CD4-positive, alpha-beta T cell treated with Interleukin-21 for 1 hour (primary cell): ENCODE results near the gene AGAP1.
"Not testable (repeated sequence)": the region's sequence is repeated elsewhere in the genome, so short reads cannot be mapped to it uniquely, and the experiment has no call there.

ENCODE experiments used
- DNase-seq: peaks from one replicate; pipeline ENCODE4 v3.0.0-alpha.2; 2020

The AGAP1 gene

DNA sequence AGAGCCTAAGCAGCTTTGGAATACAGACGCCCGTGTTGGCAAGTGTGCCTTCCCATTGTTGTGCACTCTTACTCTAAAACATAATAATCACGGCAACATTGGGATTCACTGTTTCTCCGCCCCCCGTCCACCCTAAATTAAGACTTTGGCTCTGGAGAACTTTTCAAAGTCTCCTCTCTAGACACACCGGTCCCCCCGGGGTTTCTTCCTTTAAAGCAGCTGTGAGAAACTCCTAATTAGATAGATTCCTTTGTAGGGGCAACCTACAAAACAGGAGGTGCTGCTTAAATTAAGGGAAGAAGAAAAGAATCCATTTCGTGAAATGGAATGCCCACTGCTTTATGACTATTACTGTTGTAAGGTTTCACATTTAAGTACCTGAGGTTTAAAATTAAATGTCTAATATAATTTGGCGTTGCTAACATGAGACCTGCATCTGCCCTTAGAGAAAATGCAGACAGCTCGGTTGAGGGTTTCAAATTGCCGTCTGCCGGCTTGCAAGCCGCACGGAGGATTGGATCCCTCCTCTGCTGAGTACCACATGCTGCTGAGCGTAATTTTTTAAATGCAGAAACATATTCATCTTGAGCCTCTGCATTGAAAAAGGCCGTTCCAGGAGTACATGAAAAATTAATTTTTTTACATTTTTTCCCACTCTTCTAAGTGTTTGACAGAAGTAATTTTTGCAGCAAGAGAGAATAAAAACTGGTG, 441.1 kb downstream of the AGAP1 start:
- no peak for DNase-seq

DNA sequence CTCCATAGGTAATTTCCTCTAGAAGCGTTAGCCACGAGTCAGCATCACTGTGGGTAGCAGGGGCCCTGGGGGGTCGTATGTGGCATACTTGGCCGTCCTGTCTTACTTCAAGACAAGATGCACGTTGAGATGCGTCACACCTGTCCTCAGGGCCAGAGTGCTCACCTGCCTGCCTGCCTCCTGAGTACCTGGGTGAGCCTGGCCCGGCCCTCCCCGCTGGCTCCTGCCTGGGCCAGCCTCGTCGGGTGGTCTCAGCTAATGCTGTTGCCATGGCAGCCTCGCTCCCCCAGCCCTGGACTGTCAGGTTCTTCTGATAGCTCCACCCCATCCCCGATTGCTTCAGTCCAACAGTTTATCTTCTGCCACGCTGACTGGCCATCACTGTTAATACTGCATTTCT, 441.9 kb downstream of the AGAP1 start:
- no peak for DNase-seq

DNA sequence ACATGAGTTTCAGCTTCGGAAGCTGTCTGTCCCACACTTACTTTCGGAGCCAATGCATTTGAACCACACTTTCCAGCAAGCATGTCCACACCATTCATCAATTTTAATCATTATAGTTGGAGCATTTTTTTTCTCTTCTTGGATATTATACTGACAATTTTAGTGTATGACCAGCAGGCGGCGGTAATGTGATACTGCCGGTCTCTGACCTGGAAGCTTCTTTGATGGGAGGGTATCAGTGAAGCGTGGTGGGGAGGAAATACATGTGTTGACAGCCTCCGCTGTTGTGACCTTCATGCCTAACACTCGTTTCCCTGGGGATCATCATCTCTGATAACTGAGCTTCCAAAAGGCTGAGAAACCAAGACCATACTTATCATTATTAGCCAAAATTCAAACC, 442.6 kb downstream of the AGAP1 start:
- no peak for DNase-seq

DNA sequence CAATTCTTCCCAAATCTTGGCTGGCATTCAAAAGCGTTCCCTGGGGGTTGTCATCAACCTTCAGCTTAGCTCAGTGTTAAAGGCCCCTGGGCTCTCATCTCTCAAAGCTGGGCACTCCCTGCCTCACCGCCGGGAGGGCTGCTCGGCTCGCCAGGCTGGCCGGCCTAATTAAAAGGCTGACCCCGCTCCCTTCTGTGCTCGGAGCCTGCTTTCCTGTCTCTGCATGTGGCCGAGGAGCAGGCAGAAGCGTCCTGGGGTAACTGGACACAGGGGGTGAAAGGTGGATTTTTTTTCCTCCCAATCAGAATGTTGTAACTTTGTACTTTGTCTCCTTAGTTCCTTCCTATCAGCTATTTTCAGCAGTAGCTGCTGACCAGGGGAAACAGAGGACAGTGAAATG, 443.2 kb downstream of the AGAP1 start:
- DNase-seq: no peak

DNA sequence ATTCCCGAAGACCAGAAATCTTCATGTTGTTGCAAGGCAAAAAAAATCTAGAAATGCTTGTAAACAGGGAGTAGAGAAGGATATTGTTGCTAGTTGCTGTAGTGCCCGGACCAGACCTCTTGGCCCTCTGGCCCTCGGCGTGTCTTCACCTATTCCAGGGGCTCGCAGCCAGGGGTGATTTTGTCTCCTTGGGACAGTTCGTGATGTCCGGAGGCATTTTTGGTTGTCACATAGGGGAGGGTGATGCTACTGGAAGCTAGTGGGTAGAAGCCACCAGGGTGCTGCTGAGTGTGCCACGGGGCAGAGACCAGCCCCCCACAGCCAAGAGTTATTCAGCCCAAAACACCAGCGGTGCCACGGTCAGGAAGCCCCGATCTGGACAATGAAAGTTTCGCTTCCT, 443.7 kb downstream of the AGAP1 start:
- DNase-seq: no peak

DNA sequence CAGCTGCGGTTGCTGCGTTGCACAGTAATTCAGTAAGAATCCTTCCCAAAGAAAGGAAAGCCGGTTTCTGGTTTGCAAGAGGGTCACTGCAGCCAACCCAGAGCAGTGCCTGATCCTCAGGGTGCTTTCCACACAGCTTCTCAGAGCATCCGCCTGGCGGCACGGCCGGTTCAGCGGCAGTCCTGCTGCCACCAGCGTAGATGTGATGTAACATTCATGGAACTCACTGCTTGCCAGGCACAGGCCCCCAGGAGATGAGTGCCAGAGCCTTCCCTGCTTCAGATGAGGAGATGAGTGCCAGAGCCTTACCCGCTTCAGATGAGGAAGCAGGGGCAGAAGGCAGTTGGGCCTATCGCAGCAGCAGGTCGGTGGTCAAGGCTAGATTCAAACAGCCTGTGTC, 444.1 kb downstream of the AGAP1 start:
- no peak for DNase-seq

DNA sequence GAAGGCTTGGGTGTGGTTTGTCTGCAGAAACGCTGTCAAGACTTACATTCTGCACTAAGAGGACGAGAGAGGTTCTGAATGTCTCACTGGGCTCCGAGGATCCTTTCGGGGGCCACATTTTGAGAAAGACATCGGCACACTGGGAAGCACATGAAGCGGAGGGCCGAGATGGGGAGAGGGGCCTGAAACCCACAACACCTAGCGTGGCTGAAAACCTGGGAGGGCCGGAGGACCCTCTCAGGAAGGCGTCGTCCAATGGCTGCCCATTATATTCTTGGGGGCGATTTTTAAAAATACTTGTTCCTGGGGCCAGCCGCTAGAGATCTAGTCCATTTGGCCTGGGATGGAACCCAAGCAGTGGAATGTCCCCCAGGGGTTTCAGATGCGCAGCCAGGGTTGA, 444.8 kb downstream of the AGAP1 start:
- DNase-seq: no peak

DNA sequence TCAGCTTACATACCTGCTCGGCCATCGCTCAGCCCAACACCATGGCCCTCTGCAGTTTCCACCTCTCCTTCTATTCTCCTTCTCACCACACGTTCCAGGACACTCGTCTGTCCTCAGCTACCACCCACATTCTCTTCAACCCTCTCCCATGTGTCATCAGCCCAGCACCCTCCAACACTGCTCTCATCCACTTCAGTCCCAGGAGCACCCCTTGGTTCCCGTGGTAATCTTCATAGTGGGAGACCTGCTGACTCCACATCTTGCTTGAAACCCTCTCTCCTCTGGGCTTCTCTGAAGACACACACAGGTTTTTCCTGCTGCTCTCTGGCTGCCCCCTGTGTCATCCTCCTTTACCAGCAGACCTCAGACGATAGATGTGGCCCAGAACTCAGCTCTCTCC, 445.6 kb downstream of the AGAP1 start:
- no peak for DNase-seq

DNA sequence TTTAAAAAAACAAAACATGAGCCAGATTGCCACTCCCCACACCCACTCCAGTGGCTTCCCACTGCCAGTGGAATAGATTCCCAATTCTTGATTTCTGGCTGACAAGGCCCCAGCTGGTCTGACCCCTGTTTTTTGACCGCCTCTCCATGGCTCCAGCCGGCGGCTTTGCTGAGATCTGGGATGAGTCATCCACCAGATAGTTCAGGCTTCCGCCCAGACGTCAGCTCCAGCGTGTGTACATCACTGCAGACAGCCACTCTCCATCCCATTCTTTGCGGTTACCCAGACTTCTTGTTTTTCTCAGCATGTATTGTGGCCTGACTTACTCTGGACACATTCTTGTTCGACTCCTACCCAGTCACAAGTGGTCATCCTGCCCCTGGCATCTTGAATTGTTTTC, 446.5 kb downstream of the AGAP1 start:
- DNase-seq: no peak

DNA sequence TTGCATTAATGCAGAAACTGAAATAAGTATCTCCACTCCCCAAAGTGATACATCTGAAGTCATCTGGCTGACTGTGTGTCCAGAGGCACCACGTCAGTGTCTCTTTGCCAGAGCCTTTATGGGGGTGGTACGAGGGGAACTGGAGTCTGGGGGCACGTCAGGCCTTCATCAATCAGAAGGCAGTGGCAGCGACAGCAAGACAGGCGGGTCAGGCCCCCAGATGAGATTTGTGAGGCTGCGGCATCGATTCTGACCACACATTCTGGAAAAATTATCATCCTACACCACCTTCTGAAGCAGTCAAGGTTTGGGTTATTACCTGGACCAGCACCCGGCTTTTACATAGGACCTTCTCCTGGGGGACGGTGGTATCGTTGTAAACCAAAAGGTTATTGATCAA, 450.7 kb downstream of the AGAP1 start:
- no peak for DNase-seq

DNA sequence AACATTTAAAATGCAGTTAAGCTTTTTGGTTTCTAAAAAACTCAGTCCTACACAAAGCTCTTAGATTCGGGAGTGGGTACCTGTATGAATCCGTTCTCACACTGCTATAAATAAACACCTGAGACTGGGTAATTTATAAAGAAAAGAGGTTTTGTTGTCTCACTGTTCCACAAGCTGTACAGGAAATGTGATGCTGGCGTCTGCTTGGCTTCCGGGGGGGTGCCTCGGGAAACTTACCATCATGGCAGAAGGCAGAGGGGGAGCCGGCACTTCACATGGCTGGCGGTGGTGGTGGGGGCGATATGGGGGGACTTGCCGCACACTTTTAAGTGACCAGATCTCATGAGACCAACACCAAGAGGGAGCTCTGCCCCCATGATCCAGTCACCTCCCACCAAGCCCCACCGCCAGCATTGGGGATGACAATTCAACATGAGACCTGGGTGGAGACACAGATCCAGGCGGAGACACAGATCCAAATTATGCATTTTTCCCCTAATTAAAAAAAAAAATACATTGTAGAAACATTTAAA, 451.8 kb downstream of the AGAP1 start:
- DNase-seq: no peak

DNA sequence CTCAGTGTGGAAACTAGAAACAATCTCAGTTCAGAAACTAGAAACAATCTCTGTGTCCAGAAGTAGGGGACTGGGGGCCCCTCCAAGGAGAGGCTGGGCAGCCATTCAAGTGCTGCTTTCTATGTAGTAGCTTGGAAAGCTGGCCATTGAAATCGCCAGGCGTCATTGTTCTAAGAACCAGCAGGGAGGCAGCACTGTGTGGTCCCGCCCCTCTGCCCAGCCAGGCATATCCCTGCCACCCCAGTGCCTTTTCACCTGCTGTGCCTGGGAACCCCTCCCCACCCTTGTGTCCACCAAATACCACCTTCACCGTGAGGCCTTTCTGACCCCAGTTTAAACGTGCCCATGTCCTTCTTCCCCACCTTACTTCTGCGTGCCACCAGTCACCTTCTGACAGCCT, 452.7 kb downstream of the AGAP1 start:
- DNase-seq: no peak

DNA sequence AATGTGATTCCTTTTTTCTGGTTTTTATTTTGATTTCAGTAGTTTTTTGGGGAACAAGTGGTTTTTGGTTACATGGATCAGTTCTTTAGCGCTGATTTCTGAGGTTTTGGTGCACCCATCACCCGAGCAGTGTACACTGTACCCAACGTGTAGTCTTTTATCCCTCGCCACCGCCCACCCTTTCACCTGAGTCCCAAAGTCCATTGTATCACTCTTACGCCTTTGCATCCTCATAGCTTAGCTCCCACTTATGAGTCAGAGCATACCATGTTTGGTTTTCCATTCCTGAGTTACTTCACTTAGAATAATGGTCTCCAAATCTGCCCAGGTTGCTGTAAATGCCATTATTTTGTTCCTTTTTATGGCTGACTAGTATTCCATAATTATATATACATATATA, 453.2 kb downstream of the AGAP1 start:
- DNase-seq: not testable (repeated sequence)

DNA sequence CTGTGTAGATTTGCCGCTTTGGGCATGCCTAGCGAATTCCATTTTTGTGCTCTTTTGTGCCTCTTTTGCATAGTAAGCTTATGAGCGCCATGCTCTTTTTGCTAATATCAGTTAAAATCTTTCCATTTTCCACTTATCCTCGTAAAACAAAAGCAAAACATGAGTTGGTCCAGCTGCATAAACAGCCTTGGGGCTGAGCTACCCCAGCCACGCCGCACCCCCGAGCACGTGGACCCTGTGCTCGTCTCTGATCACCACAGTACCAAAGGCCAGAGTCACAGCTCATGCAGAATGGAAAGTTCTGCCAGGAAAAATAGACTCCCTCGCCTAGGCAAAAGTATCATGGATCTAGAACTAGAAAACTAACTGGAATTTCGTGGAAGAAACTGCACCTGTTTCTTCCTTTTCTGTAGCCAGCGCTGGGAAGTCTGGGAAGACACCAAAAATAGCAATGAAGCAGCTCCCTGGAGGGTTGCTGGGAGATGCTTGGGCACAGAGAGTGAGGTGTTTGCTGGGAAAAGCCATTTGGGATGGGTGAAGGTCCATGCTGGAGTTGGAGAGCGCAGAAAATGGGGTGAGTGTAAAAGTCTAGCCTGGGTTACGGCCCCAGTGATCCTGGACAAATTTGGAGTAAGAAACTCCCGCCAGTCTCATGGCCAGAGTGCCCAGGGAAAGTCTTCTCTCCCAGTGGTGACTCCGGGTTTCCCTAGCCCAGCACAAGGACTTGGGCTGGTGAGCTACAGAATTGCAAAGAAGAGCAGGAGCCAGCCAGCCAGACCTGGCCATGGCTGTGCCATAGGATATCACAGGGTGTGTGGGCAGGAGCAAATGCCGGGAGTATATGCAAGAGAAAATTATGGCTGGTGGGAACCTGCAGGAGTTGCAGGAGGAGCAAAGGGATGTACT, 456.0 kb downstream of the AGAP1 start:
- DNase-seq: no peak

DNA sequence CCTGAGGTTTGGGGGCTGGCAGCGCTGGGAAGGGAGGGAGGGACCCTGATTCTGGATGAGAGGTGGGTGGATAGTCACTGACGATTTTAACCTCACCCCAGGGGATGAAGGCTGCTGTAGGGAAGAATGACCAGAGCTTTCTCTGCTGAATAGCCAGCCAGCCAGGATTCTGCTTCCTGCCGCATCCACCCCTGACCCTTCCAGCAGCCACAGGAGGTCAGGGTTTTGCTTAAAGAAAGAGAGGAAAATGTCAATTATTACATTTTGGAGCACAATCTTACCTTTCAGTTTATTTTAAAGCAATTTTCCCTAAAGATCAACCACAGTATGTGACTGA, 456.6 kb downstream of the AGAP1 start:
- no peak for DNase-seq

DNA sequence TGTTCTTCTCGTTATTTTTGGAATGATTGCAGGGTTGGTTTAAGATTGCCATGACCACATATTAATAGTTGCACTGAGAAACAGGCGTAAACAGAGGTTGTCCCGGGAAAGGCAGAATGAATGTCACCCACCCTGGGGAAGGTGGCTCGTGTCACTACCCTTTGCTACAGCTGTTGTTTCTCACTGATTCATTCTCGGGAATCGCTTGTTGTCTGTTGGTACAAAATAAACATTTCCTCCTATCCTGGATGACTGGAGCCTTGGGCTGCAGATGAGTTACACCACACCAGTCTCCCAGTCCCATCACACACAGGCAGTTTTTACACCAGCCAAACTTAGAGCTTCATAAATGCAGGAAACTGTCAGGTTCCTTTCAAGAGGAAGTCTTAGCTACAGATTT, 457.6 kb downstream of the AGAP1 start:
- DNase-seq: no peak

DNA sequence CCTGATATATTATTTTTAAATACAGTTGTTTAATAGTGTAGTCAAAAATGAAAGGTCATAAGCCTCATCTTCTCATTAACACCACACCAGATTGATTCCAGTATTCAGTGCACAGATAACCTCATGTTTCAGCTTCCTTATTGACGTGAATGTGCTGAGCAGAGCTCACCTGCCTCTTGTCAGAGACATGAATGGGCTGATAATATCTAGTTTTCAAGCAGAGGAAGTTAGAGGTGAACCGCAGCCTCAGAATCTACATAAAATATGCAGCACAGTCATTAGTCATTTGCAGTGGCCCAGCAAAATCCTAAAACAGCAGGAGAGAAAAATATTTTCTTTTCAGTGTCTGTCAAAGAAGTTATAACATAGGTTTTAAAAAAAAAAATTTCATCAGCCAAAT, 458.1 kb downstream of the AGAP1 start:
- peak; percentile 43 for DNase-seq

DNA sequence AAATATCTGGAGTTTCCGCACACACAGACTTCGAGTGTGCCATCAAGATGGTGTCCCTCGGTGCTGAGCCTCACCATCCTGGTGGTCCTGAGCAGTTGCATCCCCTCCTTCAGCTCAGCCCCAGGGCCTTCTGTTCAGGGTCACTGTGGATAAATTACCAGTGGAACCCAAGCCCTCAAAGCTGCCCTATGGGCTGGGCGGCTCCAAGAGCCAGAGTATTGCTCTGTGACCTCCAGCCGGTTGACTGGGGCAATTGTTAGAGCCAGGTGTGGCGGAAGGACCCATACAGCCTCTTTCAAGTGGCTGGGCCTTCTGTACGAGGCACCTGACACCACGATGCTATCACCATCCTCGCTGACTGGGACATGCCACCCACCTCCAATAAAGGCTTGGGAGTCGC, 458.9 kb downstream of the AGAP1 start:
- DNase-seq: no peak

DNA sequence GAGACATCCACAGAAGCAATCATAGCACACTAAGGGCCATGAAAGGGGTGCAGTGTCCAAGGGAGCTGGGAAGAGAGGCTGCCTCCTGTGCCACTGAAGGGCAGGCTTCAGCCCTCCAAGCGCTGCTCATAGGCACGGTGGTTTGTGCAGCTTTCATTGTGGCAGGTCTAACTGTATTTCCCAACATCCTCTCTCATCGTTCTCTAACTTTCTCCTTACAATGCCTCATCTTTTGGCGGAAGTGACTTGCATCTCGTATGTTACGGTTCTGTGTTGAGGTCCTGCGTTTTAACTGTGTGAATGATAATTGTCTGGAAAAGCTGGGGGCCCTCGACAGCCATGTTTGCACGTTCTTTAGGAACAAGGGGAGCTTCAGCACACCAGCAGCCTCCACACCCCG, 460.4 kb downstream of the AGAP1 start:
- no peak for DNase-seq

DNA sequence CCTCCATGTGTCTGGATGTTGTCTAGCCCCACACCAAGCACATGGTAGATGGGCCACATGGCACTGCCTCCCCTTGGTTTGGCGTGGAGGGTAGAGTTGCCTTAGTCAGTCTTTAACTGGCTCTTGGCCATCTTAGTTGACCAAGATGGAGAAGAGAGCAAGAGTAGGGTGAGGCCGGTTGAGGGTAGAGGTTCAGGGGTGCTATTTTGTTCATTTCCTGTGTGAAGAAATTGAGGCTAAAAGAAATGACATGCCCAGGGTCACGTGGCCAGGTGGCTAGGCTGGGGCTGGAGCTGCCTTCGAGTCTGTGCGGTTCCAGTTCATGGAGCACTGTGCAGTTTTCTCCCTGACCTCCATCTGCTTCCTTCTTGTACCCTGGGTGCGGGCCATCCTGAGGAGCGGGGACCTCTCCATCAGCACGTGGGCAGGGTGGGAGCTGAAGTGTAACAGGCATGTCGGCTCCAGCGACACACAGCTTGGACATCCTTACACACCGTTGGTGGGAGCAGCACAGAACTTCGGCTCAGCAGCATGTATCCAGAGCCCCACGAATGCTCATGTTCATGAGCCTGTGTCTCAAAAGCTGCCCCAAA, 461.1 kb downstream of the AGAP1 start:
- no peak for DNase-seq

DNA sequence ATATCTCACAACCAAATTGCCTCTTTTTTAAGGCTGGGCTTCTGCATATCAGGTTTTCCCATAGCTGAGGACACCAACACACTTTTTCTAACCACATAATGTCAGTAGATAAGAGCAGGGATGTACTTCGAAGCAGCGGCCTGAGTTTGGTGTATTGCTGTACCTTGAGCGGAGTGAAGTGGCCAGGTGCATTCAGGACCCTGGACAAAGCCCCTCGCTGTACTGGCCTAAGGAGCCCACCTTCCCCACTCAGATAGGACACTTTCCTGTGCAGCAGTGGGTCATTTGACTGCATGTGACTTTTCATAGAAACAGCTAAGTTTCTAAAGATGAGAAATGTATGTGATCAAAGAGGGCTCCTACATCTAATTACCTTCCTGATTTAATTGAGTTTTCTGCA, 461.8 kb downstream of the AGAP1 start:
- no peak for DNase-seq

DNA sequence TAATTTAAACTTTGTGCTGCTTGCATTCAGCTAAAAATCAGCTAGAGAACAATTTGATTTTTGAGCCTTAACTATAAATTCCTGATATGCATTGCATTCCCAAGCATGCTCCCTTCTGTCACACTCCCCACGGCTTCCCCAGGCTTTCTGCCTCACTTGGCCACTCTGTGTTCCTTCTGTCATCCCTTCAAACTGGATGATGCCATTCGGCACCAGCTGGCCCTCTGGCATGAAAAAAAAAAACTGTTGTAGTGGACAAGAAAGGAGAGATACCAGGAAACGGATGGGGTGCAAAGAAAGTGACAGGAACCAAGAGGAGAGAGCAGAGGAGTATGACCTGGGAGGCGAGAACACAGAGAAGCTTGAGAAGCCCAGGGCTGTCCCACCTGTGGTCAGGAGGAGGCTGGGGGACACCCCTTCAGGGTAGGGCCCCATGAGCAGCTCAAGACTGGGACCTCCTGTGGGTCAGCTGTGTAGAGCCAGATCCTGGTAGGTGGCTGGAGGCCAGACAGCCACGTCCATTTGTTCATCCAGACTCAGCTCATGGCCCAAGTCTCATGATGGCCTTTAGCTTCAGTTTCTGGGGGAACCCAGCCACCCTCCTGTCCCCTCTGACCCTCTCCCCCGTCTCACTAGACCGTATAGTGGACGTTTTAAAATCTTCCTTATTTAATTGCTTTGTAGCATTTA, 462.6 kb downstream of the AGAP1 start:
- DNase-seq: no peak

DNA sequence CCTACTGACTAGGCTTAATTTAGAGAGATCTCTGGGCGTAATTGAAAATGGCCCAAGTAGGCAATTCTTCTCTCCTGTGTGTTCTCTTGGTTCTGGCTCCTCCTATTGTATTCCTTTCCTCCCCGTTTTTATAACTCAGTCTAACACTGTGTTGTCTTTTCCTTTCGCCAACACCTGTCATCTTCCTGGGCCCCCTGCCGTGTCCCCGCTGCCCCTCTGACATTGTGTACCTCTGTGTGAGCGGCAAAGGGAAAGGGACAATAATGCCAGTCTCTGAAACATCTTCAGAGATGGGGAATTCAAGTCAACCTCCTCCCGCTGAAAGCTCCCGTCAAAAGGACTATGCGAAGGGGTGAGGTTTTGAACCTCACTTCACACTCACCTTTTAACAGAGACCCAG, 463.4 kb downstream of the AGAP1 start:
- DNase-seq: no peak
